ENCODE measurements around the gene CASP4.

CASP4 gene

GRCh38 chr11:104925850-104926249 is 42.5 kb downstream of the CASP4 start:
- Histone ChIP-seq H3K4me2 (no peak overlapping the region), H4K20me1 (no peaks in the 10 kb centered on the region), H3K27me3 (no peaks in the 10 kb centered on the region), H3K36me3 (no peaks in the 10 kb centered on the region), H3K9me3 (peaks cover 23% of the 10 kb centered on the region), H3K4me3 (no peak overlapping the region), H3K9ac (no peak overlapping the region), H3K4me1 (no peaks in the 10 kb centered on the region), H3K27ac (no peak overlapping the region)
- no peak for TF ChIP-seq Cebpa-rat (IDR thresholded peaks at IDR 0.05)

DNA sequence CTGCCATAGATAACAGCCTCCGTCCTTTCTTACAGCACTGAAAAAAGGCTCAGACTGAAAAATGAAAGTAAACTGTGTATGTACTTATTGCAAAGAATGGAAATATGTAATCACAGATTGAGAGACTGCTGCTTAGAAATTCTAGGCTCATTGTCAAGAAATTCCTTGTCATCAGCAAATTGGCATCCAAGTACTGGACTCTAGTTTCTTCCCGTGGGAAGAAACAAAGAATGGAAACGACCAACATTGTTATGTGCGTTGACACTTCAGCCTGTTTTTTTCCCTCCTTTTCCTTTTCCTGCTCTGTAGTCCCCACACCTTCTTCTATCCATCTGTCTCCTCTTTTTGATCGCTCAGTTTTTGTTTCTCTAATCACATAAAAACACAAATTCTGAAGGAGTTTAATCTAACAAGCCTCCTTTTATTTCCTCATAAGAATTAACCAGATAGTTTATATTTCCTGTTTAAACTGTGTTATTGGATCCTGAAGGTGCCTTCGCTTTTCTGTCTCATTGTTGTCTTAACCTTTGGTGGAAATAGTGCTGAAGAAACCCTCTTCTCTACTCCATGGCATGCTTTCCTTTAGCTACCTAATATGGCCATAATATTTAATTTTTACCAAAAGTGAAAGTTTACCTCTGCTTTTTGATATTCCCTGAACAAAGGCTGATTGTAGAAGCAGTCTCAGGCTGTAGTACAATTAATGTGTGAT is 50.1 kb downstream of the CASP4 start:
- Histone ChIP-seq H3K4me1 (0 out of 2 replicates have a peak, but pooled peaks cover 4% of the 10 kb centered on the region), H3K27ac (no peak overlapping the region), H4K20me1 (no peaks in the 10 kb centered on the region), H3K9me3 (no peaks in the 10 kb centered on the region), H3K4me2 (peak overlapping the region; percentile 64), H3K4me3 (peak overlapping the region; percentile 43; the same call in 1 of the 2 replicates), H3K27me3 (no peaks in the 10 kb centered on the region), H3K9ac (peak overlapping the region; percentile 32; the same call in 1 of the 2 replicates), H3K36me3 (no peaks in the 10 kb centered on the region)
- no peak for TF ChIP-seq Cebpa-rat (IDR thresholded peaks at IDR 0.05)

DNA sequence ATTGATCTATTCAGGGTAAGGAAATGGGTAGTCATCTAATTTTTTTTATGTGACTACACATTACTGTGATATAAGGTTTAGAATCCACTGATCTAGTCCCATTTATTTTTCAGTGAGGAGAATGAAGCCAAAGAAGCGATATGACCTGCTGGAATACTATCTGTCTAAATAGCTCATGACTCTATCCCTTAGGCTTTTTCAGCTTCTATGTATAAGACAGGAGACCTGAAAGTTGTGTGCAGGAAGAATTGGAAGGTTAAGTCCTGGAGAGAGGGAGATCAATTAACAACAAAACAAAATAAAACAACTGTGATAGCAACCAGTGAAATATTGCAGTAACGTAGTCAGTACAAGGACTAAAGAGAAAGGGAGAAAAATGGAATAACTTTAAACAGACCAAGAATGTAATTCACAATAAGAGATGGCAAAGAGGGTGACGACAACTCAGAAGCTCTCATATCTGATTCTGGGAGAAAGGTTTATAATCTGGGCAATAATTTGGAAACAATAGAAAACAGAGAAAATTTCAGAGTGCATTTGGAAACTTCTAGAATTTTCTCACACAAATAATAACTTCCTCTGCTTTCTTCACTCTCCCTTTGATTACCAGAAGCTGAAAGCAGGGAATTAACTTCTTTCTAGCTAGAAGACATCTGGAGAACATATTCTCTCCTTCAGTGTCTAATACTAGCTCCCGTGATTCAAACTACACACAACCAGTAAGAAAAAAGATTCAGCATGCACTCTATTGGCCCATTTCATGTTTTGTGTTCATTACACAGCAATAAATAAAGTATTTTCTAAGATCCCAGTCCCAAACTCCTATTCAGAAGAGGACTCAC is 50.9 kb downstream of the CASP4 start:
- no peak overlapping the region for H3K27ac ChIP-seq
- no peaks in the 10 kb centered on the region for H3K9me3 ChIP-seq
- peak overlapping the region; percentile 32; the same call in 1 of the 2 replicates for H3K9ac ChIP-seq

GRCh38 chr11:104916442-104916841 is 51.9 kb downstream of the CASP4 start:
- H3K36me3 ChIP-seq, result no peaks in the 10 kb centered on the region
- no peaks in the 10 kb centered on the region for H3K9me3 ChIP-seq
- H3K27ac ChIP-seq, result no peak overlapping the region
- H3K4me3 ChIP-seq, result no peak overlapping the region
- H4K20me1 ChIP-seq, result no peaks in the 10 kb centered on the region
- no peak overlapping the region for H3K9ac ChIP-seq
- no peak overlapping the region for H3K4me2 ChIP-seq
- no peak for TF ChIP-seq Cebpa-rat (IDR thresholded peaks at IDR 0.05)
- H3K27me3 ChIP-seq, result no peaks in the 10 kb centered on the region
- H3K4me1 ChIP-seq, result 0 out of 2 replicates have a peak, but pooled peaks cover 4% of the 10 kb centered on the region

More for the DNA sequence above, 50.9 kb downstream of the CASP4 start:
- no peaks in the 10 kb centered on the region for H4K20me1 ChIP-seq
- H3K4me2 ChIP-seq, result peak overlapping the region; percentile 64
- H3K4me1 ChIP-seq, result 0 out of 2 replicates have a peak, but pooled peaks cover 4% of the 10 kb centered on the region
- H3K36me3 ChIP-seq, result no peaks in the 10 kb centered on the region
- TF ChIP-seq Cebpa-rat (IDR thresholded peaks at IDR 0.05), result no peak
- H3K27me3 ChIP-seq, result no peaks in the 10 kb centered on the region
- peak overlapping the region; percentile 43; the same call in 1 of the 2 replicates for H3K4me3 ChIP-seq

DNA sequence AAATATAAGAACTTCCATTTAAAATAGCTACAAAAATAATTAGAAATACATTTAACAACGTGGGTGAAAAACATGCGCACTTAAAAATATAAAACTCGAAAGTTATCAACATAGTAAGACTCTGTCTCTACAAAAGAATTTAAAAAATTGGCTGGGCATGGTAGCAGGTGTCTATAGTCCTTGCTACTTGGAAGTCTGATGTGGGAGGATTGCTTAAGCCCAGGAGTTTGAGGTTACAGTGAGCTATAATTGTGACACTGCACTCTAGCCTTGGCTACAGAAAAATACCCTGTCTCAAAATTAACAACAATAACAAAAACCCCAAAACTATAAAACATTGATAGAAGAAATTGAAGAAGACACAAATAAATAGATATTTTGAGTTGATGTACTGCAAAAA is 56.3 kb downstream of the CASP4 start:
- no peak overlapping the region for H3K4me3 ChIP-seq
- H3K36me3 ChIP-seq, result no peaks in the 10 kb centered on the region

GRCh38 chr11:104908186-104908531 is 60.2 kb downstream of the CASP4 start:
- Histone ChIP-seq H3K4me2 (no peak overlapping the region), H3K9ac (no peak overlapping the region), H3K27ac (no peak overlapping the region), H4K20me1 (no peaks in the 10 kb centered on the region), H3K36me3 (no peaks in the 10 kb centered on the region), H3K4me3 (no peak overlapping the region), H3K27me3 (no peaks in the 10 kb centered on the region), H3K9me3 (no peaks in the 10 kb centered on the region), H3K4me1 (no peaks in the 10 kb centered on the region)
- TF ChIP-seq Cebpa-rat (IDR thresholded peaks at IDR 0.05), result no peak

More for the DNA sequence above, 56.3 kb downstream of the CASP4 start:
- no peaks in the 10 kb centered on the region for H4K20me1 ChIP-seq
- H3K27ac ChIP-seq, result no peak overlapping the region
- no peaks in the 10 kb centered on the region for H3K4me1 ChIP-seq
- no peak overlapping the region for H3K4me2 ChIP-seq
- no peak for TF ChIP-seq Cebpa-rat (IDR thresholded peaks at IDR 0.05)
- no peaks in the 10 kb centered on the region for H3K27me3 ChIP-seq
- no peak overlapping the region for H3K9ac ChIP-seq
- H3K9me3 ChIP-seq, result no peaks in the 10 kb centered on the region

GRCh38 chr11:104907521-104908185 is 60.7 kb downstream of the CASP4 start:
- Histone ChIP-seq H4K20me1 (no peaks in the 10 kb centered on the region), H3K27ac (no peak overlapping the region), H3K4me2 (no peak overlapping the region), H3K4me1 (no peaks in the 10 kb centered on the region), H3K36me3 (no peaks in the 10 kb centered on the region), H3K9ac (no peak overlapping the region), H3K4me3 (no peak overlapping the region), H3K27me3 (no peaks in the 10 kb centered on the region), H3K9me3 (no peaks in the 10 kb centered on the region)
- no peak for TF ChIP-seq Cebpa-rat (IDR thresholded peaks at IDR 0.05)

- Histone ChIP-seq H3K9ac (no peak overlapping the region), H3K9me3 (no peaks in the 10 kb centered on the region)
- no peak for TF ChIP-seq Cebpa-rat (IDR thresholded peaks at IDR 0.05)
Observed at GRCh38 chr11:104905271-104905670, 63.1 kb downstream of the CASP4 start.

GRCh38 chr11:104899226-104899625 is 69.1 kb downstream of the CASP4 start:
- no peaks in the 10 kb centered on the region for H3K4me1 ChIP-seq
- H3K4me3 ChIP-seq, result no peak overlapping the region
- no peak overlapping the region for H3K27ac ChIP-seq
- no peaks in the 10 kb centered on the region for H4K20me1 ChIP-seq
- no peaks in the 10 kb centered on the region for H3K36me3 ChIP-seq
- H3K4me2 ChIP-seq, result no peak overlapping the region
- no peak for TF ChIP-seq Cebpa-rat (IDR thresholded peaks at IDR 0.05)
- H3K27me3 ChIP-seq, result no peaks in the 10 kb centered on the region
- H3K9me3 ChIP-seq, result no peaks in the 10 kb centered on the region
- H3K9ac ChIP-seq, result no peak overlapping the region

More at GRCh38 chr11:104905271-104905670, 63.1 kb downstream of the CASP4 start:
- Histone ChIP-seq H3K4me1 (no peaks in the 10 kb centered on the region), H3K27ac (no peak overlapping the region), H4K20me1 (no peaks in the 10 kb centered on the region), H3K4me3 (no peak overlapping the region), H3K27me3 (no peaks in the 10 kb centered on the region), H3K36me3 (no peaks in the 10 kb centered on the region), H3K4me2 (no peak overlapping the region)

DNA sequence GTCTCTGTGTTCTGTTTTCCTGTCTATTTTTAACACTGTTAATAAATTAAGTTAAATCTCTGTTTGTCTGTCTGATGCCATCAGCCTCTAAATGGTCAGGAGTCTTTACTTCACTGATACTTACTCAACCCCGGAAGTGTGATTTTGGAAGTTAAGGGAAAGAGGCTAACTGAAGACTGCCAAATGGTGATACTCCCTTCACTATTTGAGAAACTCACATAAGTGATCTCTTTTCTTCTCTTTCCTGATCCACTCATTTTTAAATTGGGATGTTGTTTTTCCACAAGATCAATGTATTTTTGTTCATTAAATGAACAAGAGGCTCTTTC is 69.7 kb downstream of the CASP4 start:
- H3K4me1 ChIP-seq, result no peaks in the 10 kb centered on the region
- no peak overlapping the region for H3K4me3 ChIP-seq
- no peak overlapping the region for H3K27ac ChIP-seq
- H4K20me1 ChIP-seq, result no peaks in the 10 kb centered on the region
- no peak for TF ChIP-seq Cebpa-rat (IDR thresholded peaks at IDR 0.05)
- no peaks in the 10 kb centered on the region for H3K36me3 ChIP-seq
- H3K9ac ChIP-seq, result no peak overlapping the region
- no peak overlapping the region for H3K4me2 ChIP-seq
- H3K9me3 ChIP-seq, result no peaks in the 10 kb centered on the region
- H3K27me3 ChIP-seq, result no peaks in the 10 kb centered on the region

Data from BLaER1 (cell line).